GOT3 (cell line): Measurements from ENCODE around the gene CRIP1.

Source experiments
- DNase-seq: peaks from one replicate; lab custom pipeline; 2025; ENCODE audit warnings: mixed read lengths; lab: John Stamatoyannopoulos, UW

The CRIP1 gene

DNA sequence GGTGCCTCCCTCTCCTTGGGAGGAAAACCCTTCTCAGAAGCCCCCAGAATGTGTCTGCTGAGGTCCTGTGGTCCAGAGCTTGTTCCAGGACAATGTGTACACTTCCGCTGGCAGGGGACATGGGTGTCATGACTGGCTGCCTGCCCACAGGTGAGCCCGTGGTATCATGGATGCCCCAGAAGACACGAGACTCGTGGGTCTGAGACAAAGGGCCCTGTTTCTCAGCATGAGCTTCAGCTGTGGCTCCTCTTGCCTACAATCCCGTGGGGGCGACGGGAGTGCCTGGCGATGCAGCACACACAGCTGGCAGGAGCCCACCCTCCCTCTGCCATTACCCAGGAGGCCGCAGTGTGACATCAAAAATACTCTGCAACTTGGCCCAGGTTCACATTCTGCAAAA, 46.7 kb downstream of the CRIP1 start:
- no peak for DNase-seq

GRCh38 chr14:105533811-105534498, 47.3 kb downstream of the CRIP1 start:
- no peak for DNase-seq

DNA sequence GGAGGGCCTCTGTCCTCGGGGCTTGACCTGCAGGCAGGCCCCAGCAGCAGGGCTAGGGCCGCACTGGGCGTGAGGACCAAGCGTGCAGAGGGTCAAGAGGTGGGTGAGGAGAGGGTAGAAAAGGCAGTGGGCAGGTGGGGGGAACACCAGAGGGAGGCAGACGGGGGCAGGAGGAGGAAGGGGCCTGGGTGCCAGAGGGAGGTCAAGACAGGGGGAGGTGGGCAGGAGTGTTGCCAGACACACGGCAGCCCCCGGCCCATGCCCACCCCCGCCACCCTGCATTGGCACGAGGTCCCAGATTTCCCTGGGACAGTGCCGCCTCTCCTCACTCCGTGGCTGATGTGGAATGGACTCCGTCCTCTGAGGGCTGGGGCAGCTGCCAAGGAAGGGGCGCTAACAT, 47.9 kb downstream of the CRIP1 start:
- DNase-seq: no peak

DNA sequence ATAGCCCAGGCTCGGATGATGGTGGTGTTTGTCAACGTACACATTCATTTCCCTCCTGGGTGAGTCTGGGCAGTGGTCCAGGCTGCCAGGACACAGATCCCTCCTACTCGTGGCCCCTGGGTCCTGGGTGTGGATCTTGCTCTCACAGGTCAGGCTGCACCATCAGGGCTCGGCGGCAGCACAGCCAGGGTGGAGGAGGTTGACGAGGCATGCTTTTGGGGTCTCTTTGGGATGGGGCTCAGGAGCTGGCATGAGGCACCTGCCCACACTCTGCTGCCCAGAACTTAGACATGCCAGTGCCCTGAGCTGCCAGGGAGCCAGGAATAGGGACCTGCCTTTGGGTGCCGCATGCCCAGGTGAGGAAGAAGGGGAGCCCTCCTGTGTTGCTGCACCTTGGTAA, 49.4 kb downstream of the CRIP1 start:
- no peak for DNase-seq

GRCh38 chr14:105536691-105537579, 50.2 kb downstream of the CRIP1 start:
- no peak for DNase-seq

DNA sequence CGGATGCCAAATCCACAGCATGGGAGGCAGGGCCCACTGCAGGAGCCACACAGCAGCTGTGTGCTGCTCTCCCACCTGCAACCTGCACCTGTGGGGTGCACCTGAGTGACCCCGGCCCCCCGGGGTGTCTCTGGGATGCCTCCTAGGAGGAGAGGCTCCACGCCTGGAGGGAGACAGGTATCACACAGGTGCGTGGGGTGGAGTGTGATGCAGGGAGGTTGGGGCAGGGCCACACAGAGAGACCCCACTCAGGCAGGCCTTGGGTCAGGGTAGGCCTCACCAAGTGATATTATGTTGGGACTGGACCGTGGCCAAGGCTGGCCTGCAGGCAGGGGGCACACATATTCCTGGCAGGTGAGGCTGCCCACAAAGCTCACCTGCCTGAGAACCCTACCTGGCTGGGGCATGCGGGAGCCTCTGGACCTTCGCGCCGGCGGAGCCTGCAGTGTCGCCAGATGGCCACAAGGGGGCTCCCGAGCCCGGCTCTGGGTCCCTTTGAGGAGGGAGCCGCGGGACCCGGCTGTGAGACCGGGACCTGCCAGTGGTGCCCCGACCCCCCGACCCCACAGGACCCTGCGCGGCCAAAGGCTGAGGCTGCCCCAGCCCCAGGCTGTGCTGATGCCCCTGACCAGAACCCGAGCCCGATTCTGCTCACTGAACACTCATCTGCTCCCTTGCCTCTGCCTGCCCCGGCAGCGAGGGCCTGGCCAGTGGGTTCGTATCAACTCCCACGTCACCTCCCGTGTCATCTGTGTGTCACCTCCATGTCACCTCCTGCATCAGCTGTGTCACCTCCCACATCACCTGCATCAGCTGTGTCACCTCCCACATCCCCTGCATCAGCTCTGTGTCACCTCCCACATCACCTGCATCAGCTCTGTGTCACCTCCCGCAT, 51.1 kb downstream of the CRIP1 start:
- DNase-seq: no peak
